Panc1 (cell line): ENCODE results near the gene ARHGEF28. TPM values are rescaled to one million over a fixed set of nuclear protein-coding genes. Genes with fewer than 3 reads are reported as not detected.

Source experiments
- ATAC-seq: fragments of 200-7000 bp; cut with Tn5 transposase; 2 replicates; pipeline ENCODE4 v1.9.1; 2020; ENCODE audit warnings: mild to moderate bottlenecking, moderate library complexity
- BruUV-seq: library from RNA; stranded (reverse); fragments of 400-500 nt; replicated peaks from 2 replicates; lab custom pipeline; 2021; lab: Mats Ljungman, UMichigan
- CTCF ChIA-PET: fragments of 300-600 bp; sonication (Branson Sonifier 250); formaldehyde crosslinking; loops from one replicate; lab custom pipeline; 2022; ENCODE audit warnings: antibody characterized with exemption; lab: Charles Lee
- POLR2A ChIA-PET: fragments of 300-600 bp; sonication (Branson Sonifier 250); formaldehyde crosslinking; loops from one replicate; lab custom pipeline; 2022; ENCODE audit warnings: antibody characterized with exemption; lab: Charles Lee
- DNase-seq: peaks from one replicate; pipeline ENCODE4 v3.0.0-alpha.2; 2010; ENCODE audit warnings: low read depth, low spot score
- H3K27ac ChIP-seq: 2 replicates; pipeline ENCODE4 v1.5.1; 2011; ENCODE audit warnings: mild to moderate bottlenecking, low read length, inconsistent platforms
- H3K27me3 ChIP-seq: fragments of 200-500 bp; sonication (Bioruptor generic); 2 replicates; pipeline ENCODE4 v1.6.0; 2014; ENCODE audit warnings: low read length, inconsistent platforms; ENCODE audit not compliant: control insufficient read depth, insufficient read depth
- H3K36me3 ChIP-seq: fragments of 200-500 bp; sonication (Bioruptor generic); 2 replicates; pipeline ENCODE4 v1.5.1; 2014; ENCODE audit warnings: inconsistent platforms, mild to moderate bottlenecking, low read length, moderate library complexity; ENCODE audit not compliant: control insufficient read depth, insufficient read depth
- H3K4me1 ChIP-seq: 2 replicates; pipeline ENCODE4 v1.5.1; 2011; ENCODE audit warnings: inconsistent platforms, mild to moderate bottlenecking, low read length, moderate library complexity; ENCODE audit not compliant: control insufficient read depth, insufficient read depth
- H3K4me3 ChIP-seq, 2 experiments: 2 replicates each; pipeline ENCODE4 v1.5.1; 2011 to 2012; ENCODE audit warnings: low read depth in 2 of 2, low read length in 2 of 2, mild to moderate bottlenecking in 2 of 2, inconsistent platforms in 1 of 2, moderate library complexity in 1 of 2
- H3K9me3 ChIP-seq: fragments of 200-500 bp; sonication (Bioruptor generic); 2 replicates; pipeline ENCODE4 v1.5.1; 2014; ENCODE audit warnings: low read depth, mild to moderate bottlenecking, inconsistent platforms, low read length, moderate library complexity; ENCODE audit not compliant: control insufficient read depth, insufficient read depth
- CTCF ChIP-seq: fragments of 450-650 bp; IDR thresholded peaks from 2 replicates; pipeline ENCODE4 v1.5.1; 2017; ENCODE audit warnings: mild to moderate bottlenecking
- POLR2AphosphoS5 ChIP-seq: IDR thresholded peaks from 2 replicates; pipeline ENCODE4 v1.6.1; 2012; ENCODE audit warnings: mild to moderate bottlenecking, low read depth, low read length, moderate library complexity
- REST ChIP-seq, 2 experiments: IDR thresholded peaks; 2 replicates each; pipeline ENCODE4 v1.6.1; 2011 to 2012; ENCODE audit warnings: low read depth in 2 of 2, control low read depth in 1 of 2, low read length in 1 of 2, mild to moderate bottlenecking in 1 of 2, moderate library complexity in 1 of 2; ENCODE audit not compliant: insufficient read depth in 1 of 2
- SIN3A ChIP-seq: IDR thresholded peaks from 2 replicates; pipeline ENCODE4 v1.6.1; 2012; ENCODE audit warnings: low read depth, mild to moderate bottlenecking, low read length, moderate library complexity, borderline replicate concordance; ENCODE audit not compliant: insufficient read depth
- TCF7L2 ChIP-seq: IDR thresholded peaks from 2 replicates; pipeline ENCODE4 v1.6.1; 2011; ENCODE audit warnings: mild to moderate bottlenecking, low read depth, low read length, inconsistent platforms
- in situ Hi-C: cut with HindIII; loops from 2 replicates; pipeline ENCODE4 v1.10.0; 2016; ENCODE audit warnings: low sequenced_read_pairs, low pct_unique_long_range_greater_than_20kb
- intact Hi-C: fragments of 100-400 bp; cut with micrococcal nuclease; formaldehyde crosslinking; loops from one replicate; pipeline ENCODE4 v1.10.0; 2022; ENCODE audit not compliant: unreplicated experiment
- total RNA-seq: library from RNA; stranded (reverse); gene quantifications from one replicate; pipeline ENCODE4 v1.2.1, GENCODE V29; 2021; ENCODE audit not compliant: unreplicated experiment

Gene ARHGEF28
- total RNA-seq, 1 experiment from 2014 or later = 34.8 TPM

- TF ChIP-seq CTCF (no peak), SIN3A (no peak), REST (IDR thresholded peaks at IDR 0.05; ENCODE audit: insufficient read depth in 1 of 2, low read depth in 2 of 2, low read length in 1 of 2) (no peak), TCF7L2 (no peak), POLR2AphosphoS5 (no peak)
- ATAC-seq = no peak
- DNase-seq = no peak
- Histone ChIP-seq H3K4me1 (no peaks in the 10 kb centered on the region), H3K9me3 (no peaks in the 10 kb centered on the region), H3K4me3 (no peak overlapping the region), H3K27ac (no peak overlapping the region), H3K36me3 (peaks cover 3% of the 10 kb centered on the region), H3K27me3 (no peaks in the 10 kb centered on the region)
- BruUV-seq = no TSS peak
- intact Hi-C loops = loop anchor here (10.0 kb wide), 1 partner anchor 126 kb away; no protein-coding TSS in a partner anchor
- CTCF ChIA-PET = no interaction called here
- in situ Hi-C loops = no loop called here
- POLR2A ChIA-PET = no interaction called here
Observed at GRCh38 chr5:73908395-73908794, 282.4 kb downstream of the ARHGEF28 start.

GRCh38 chr5:73908846-73909245 is 282.9 kb downstream of the ARHGEF28 start:
- POLR2A ChIA-PET = no interaction called here
- CTCF ChIA-PET = no interaction called here
- in situ Hi-C loops = no loop called here
- DNase-seq = no peak
- intact Hi-C loops = loop anchor here (10.0 kb wide), 1 partner anchor 126 kb away; no protein-coding TSS in a partner anchor
- H3K27me3 ChIP-seq = no peaks in the 10 kb centered on the region
- H3K4me1 ChIP-seq = no peaks in the 10 kb centered on the region
- no peaks in the 10 kb centered on the region for H3K9me3 ChIP-seq
- no TSS peak for BruUV-seq
- TF ChIP-seq SIN3A (no peak), CTCF (no peak), POLR2AphosphoS5 (no peak), REST (IDR thresholded peaks at IDR 0.05; ENCODE audit: insufficient read depth in 1 of 2, low read depth in 2 of 2, low read length in 1 of 2) (no peak), TCF7L2 (no peak)
- no peak overlapping the region for H3K4me3 ChIP-seq
- peaks cover 3% of the 10 kb centered on the region for H3K36me3 ChIP-seq
- ATAC-seq = no peak
- no peak overlapping the region for H3K27ac ChIP-seq
